ENCODE measurements around the gene ALX4.

Gene ALX4

GRCh38 chr11:44309478-44310205 lies at the start of gene ALX4:
Gene ALX4, minus strand, starts transcription at chr11:44310139. Its CDS starts 77 bp downstream, at chr11:44310062.
- DNase-seq, result no peak

DNA sequence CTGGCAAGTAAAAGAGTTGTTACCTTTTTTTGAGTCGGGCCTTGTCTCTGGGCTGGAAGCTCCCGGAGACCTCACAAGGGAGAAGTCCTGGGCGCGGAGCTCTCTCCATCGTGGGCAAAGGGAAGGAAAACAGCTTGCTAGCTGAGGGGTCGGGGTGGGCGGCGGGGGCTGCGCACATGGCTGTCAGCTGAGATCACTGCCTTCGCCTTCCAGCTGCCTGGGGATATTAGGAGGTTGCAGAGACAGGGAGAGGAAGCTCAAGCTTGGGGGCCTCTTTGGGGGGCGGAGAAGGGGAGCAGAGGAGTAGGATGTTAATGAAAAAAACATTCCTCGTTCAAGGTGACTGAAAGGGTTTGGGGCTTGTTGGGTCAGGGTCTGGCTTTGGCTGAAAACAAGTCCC lies 49.2 kb upstream of the ALX4 start:
- DNase-seq, result no peak

- no peak for DNase-seq
These were observed 48.8 kb upstream of the ALX4 start for GRCh38 chr11:44358713-44359112.

- DNase-seq, result no peak
These were observed 47.8 kb upstream of the ALX4 start for GRCh38 chr11:44357711-44358110.

- no peak for DNase-seq
These were observed 46.4 kb upstream of the ALX4 start for GRCh38 chr11:44356351-44356750.

- DNase-seq, result no peak
These were observed 42.1 kb upstream of the ALX4 start for GRCh38 chr11:44351898-44352498.

DNA sequence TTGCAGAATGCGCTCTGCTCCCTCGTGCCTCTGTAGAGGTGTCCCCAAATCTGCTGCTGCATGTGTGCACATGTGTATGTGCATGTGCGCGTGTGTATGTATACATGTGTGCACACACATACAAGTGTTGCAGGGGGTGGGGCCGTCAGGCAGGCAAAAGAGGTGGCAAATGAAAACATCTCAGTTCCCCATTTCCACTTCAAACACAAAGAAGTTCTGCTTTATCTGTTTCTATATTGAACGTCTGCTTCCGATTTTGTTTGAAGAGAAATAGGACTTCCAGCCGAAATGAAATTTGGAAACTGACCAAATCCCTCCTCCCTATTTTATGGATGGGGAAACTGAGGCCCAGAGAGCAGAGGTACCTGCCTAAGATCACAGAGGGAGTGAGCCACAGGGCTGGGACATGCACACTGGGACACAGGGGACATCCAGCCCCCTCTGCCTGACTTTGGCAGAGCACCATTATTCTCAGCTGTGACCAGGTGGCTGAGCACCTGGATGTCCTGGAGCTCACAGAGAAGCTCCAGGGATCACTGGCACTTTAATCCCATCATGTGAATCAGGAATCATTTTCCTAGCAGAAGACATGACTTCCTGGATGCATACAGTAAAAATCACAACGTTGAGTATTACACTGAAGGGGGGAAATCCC lies 41.2 kb upstream of the ALX4 start:
- no peak for DNase-seq

DNA sequence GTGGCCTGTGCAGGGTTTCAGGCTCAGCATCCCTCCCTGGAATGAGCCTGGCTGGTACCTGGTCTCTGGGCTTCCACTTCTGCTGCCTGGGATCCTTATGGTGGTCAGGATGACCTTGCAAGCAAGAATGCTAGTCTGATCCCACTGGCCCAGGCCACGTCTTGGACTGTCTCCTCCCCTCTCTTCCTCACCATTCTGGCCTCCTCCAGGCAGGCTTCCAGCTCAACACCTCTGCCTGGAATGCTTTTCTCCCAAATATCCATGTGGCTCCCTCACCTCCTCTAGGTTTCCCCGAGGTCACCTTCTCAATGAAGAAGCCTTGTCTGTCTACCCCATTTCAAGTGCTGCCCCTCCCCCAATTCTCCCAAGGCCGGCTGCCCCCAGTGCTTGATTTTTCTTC lies 39.4 kb upstream of the ALX4 start:
- no peak for DNase-seq

- no peak for DNase-seq
These were observed 38.8 kb upstream of the ALX4 start for GRCh38 chr11:44348721-44349120.

GRCh38 chr11:44348114-44348513 lies 38.2 kb upstream of the ALX4 start:
- no peak for DNase-seq

- DNase-seq, result no peak
These were observed 37.6 kb upstream of the ALX4 start for GRCh38 chr11:44347538-44347937.

GRCh38 chr11:44346983-44347382 lies 37.0 kb upstream of the ALX4 start:
- no peak for DNase-seq

- no peak for DNase-seq
These were observed 35.8 kb upstream of the ALX4 start for GRCh38 chr11:44345781-44346180.

DNA sequence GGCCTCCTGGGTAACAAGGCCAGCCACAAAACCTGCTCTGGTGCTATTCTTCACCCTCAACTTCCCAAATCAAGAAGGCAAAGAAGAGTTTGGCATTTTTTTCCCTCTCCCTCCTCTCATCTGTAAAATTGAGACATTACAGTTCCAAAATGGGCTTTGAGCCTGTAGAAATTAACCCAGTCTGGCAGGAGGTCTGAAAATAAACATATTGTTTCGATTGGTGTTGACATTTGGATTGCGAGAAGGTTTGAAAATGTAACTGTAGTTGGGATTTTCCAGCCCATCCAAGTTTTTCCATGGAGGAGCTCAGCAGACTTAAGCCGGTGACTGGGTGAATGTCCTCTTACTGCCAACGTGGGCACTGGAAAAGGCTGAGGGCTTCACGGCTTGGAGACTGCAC lies 35.0 kb upstream of the ALX4 start:
- DNase-seq, result no peak

DNA sequence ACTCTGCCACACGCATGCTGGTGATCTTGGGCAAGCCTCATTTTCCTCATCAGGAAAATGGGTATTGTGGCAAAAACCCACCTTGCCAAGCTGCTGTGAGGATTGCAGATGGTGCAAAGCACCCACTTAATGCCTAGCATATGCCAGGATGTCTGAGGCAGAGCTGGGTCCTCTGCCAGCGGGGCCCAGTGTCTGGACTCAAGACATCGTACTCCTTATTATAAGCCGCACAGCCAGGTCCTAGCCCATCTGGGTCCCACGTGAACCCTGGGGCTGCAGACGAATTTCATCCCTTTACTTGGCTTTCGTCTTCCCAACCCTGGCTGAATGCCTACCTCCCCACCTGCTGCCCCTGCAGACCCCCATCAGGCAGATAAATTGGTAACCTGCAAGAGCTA lies 34.5 kb upstream of the ALX4 start:
- no peak for DNase-seq

DNA sequence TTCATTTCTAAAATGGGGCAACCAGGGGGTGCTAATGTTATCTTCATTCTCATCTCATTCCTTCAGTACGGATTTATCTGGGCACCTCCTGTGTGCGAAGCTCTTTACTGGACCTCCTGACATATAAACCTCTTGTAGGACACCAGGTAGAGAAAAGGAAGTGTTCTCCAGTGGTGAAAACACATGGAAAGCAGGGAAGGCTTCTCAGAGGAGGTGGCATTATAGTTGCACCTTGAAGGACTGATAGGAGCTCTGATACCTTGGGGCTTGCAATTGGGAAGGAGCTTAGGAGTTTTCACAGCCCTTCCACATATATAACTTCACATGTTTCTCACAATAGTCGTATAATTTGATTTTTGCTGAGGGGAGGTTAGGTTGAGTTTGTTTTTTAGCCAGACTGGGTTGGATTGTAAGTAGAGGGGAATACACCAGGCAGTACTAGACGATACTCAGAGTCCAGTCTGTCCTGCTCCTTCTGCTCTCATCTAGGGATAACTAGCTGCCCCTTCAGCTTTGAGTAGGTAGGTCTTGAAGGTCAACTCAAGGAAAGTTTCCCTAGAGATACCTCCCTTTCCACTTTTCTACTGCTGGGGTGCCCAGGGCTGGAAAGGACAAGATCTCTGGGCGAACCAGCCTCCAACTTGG lies 34.0 kb upstream of the ALX4 start:
- no peak for DNase-seq

DNA sequence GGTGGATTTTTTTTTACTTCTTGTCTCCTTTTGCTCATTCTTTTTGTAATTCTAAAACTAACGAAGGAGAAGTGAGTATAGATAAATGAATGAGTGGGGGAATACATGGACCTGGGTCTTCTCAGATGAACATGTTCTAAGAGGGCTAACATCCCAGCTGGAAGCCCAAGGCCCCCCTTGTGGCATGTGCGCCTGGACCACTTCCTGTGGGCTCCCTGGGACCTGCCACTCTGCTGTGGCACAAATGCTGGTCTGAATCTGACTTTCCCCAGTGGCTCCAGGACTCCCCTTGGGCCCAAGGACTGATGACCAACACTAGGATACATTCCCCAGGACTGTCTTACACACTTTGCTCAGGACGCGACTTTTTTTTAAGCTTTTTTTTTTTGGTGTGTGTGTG lies 32.7 kb upstream of the ALX4 start:
- DNase-seq, result no peak

DNA sequence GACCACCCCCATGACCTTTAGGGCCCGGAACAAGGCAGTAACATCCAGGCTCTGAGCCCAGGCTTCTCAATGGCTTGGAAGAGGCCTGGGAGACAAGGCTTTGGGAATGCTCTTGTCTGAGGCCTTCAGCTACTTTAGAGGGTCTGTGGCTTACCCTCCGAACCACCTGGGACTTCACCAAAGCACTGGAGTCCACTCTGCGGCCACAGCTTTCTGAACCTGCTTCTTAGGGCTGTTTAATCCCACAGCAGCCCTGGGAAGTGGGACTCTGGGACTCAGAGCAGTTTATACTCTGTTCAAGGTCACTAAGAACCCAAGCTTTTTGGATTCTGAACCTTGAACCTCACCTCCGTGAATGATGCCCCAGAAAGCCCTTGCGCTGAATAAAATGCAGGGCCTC lies 30.7 kb upstream of the ALX4 start:
- DNase-seq, result no peak

DNA sequence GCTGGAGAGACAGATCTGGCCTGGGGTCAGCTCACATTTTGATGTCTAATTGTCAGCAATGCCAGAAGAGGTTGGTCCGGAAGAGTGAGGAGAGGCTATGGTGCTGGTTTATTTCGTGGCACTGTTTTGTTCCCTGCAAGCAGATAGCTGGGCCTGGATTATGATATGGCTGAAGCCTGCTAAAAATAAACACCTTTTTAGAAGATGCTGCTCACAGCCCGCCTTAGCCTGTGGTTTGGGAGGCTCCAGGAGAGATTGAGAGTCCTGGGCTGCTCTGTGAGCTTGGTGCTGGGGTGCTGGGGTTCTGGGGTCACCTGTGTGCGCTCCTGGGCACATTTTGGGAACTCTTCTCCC lies 29.6 kb upstream of the ALX4 start:
- no peak for DNase-seq

DNA sequence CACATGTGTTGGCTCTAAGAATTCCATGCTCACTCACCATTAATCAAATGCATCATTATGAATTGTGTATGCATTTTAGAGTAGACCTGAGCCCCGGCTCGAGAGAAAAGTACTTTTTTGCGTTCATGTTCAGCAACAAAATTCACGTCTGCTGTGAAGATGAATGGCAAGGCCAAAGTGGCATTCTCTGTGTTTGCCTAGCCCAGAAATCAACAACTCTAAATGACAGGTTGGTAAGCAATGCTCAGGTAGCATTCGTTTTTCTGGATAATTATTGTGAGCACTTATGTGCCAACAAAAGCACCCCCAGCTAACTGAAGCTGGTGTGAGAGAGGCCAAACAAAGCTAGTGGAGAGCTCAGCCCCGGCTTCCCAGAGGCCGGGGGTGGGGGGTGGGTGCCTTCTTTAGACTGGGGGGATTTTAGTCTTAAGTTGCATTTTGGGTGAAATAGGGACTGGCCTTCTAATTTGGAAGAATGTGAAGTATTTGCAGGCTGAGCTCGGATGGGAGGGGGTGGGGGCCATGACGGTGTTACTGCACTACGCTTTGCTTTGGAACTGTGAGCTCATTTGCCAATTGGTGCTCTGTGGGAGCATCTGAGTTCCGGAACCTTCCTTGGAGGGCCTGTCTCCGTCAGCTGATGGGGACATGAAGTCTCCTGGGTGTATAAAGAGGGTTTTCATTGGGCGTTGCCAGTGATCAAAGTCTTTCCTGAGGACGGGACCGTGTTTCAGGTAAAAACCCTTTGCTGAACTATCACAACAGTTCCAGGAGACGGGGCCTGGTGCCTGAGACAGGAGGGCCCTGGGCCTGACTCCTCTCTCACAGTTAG lies 29.0 kb upstream of the ALX4 start:
- no peak for DNase-seq

GRCh38 chr11:44338026-44338425 lies 28.1 kb upstream of the ALX4 start:
- DNase-seq, result no peak

GRCh38 chr11:44335919-44336318 lies 26.0 kb upstream of the ALX4 start:
- DNase-seq, result no peak
